ENCODE results near the gene FILIP1. TPM values are rescaled to one million over a fixed set of nuclear protein-coding genes. Genes with fewer than 3 reads are reported as not detected.

FILIP1 gene
- total RNA-seq, 1 donor from 2014 or later: 13.3 TPM

DNA sequence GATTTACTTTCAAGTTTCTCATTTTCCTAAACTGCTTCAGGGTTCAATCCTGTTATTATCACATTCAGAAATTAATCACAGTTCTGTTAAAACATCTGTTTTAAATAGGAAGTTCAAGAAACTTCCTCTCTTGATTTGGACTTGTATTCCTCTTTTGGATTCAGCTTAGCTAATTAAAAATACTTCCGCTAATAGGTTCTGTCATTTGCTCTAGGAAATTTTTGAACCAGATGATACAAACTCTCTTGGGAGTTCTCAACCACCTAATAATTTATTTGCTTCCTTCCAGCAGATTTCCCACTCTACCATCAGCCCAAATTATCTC lies 193.1 kb downstream of the FILIP1 start:
- DNase-seq (ENCODE audit: low read depth in 2 of 2): no peak

DNA sequence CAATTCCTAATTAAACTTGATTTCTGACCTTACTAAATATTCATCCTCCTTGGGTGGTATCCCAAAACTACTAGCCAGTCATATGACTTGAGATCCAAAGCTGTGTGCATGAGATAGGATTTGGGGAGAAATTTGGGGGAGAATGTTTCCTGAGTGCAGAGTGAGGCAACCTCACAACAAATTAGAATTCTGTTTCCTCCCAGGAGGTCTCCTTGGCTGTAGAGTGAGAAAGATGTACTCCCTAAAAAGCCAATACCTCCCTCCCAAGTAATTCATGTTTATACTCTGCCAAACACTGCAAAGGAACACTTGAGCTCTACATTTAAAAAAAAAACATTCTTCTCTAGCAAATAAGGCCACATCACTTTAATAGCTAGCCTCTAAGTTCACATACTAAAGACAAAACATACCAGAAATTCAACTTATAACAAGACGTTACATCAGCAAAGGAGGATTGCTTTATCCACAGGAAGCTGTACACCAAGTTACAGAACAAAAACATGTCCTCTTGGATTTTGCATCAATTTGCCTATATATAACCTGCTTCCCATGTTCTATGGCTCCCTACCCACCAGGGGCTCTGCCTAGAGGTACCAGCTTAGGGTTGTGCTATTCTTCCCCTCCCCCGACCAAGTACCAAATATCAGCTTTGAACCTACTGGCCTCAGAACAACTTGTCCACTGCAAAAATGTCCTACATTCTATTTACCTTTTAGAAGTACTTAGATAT lies 193.6 kb downstream of the FILIP1 start:
- no peak for DNase-seq (ENCODE audit: low read depth in 2 of 2)

- DNase-seq (ENCODE audit: low read depth in 2 of 2): peak; percentile 71 to 74
Measured at GRCh38 chr6:75296811-75297779, 196.5 kb downstream of the FILIP1 start.

- no peak for DNase-seq (ENCODE audit: low read depth in 2 of 2)
Measured at GRCh38 chr6:75292555-75292954, 201.0 kb downstream of the FILIP1 start.

DNA sequence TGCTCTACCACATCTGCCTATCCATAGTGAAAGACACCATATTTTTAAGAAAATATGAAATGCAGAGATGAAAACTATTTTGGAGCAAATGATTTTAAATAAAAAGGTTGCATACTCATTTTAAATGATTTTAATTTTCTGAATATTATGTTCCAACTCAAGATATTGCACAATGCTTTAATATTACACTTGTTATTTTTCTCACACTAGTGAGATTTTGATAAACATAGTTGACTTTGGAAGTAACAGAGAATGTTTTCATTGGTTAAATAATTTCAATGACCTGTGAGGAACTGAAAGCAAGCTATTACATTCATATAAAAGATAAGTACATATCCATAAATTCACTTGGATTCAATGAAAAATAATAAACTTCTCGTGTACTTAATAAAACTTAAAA lies 201.9 kb downstream of the FILIP1 start:
- no peak for DNase-seq (ENCODE audit: low read depth in 2 of 2)

DNA sequence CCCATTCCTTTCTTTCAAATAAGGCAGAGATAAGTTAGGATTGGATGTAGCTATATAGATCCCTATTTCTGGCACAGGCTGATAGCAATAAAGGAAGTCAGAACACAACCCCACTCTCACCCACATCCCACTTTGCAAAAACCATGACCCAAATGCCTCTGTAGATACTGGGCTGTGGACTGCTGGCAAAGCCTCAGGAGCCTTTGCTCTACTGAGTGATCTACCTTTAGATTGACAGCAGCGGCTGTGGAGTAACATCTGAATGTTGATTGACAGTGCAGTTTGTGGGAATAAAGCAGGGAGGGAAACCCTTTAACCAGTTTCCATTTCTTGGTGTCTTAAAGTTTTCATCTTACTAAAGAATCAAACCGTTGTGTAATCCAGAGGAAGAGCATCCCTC lies 202.3 kb downstream of the FILIP1 start:
- DNase-seq (ENCODE audit: low read depth in 2 of 2): no peak

GRCh38 chr6:75290136-75290945 lies 203.3 kb downstream of the FILIP1 start:
- no peak for DNase-seq (ENCODE audit: low read depth in 2 of 2)

DNA sequence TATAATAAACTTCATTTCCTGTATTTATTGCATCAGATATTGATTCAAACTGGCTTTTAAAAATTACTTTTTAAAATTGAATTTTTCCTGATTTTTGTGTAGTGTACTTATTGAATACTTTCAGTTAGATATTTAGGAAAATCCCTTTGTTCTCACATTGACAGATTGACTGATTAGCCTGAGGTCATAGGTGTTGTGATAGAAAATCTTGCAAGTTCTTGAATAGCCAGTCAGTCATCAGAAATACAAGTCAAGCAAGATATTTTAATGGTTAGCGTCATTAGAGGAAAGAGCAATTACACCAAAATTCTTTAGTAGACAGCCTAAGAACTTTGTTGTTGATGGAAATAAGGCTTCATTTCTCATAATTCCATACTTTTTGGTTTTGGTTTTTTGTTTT lies 205.6 kb downstream of the FILIP1 start:
- no peak for DNase-seq (ENCODE audit: low read depth in 2 of 2)

GRCh38 chr6:75287424-75287823 lies 206.2 kb downstream of the FILIP1 start:
- no peak for DNase-seq (ENCODE audit: low read depth in 2 of 2)

GRCh38 chr6:75286955-75287354 lies 206.6 kb downstream of the FILIP1 start:
- no peak for DNase-seq (ENCODE audit: low read depth in 2 of 2)

DNA sequence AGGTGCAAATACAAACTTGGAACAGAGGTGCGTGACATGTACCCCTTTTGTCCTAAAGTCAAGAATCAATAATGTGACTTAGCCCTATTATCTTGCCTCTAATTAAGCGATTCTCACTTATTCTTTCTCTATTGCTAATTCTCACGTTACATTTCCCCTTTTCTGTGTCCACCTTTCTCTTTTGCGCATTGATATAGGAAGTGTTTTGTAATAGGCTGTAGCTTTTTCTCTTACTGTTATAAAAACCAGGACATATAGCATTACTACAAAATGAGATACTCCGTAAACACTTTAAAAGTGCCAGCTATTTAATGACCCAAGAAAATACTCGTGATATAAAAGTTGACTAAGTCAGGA lies 208.3 kb downstream of the FILIP1 start:
- peak in 1 of 2 donors; percentile 54 for DNase-seq (ENCODE audit: low read depth in 2 of 2)

DNA sequence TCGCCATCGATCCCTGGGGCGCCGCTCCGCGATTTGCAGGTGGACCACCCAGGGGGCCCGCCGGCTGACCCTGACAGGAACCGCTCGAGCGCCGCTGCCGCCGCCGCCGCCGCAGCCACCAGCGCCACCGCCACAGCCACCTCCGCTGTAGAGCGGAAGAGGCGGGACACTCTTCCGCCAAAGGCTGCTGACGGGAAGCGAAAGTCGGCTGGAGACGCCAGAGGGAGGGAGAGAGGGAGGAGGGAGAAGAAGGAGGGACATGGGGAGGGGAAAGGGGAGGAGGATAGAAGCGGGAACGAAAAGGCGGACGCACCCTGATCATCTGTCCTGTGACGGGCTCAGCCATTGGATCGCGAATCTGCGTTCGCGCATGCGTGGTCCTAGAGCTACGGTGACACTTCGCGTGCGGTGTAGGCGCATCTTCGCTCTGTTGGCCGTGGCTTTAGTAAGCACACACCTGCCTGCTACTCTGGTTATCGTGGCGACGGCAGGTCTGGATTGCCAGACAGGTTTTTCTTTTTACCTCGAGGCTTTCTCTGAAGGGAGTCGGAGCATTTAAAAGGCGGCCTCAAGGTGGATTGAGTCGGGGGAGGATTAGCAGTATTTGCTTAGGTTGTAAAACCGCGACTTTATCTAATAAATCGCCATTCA lies 208.8 kb downstream of the FILIP1 start, which contains the start of gene TMEM30A:
TSS of gene TMEM30A (minus strand) at position 161 of the 651 bp plus-strand sequence. CDS start at position 7, 154 bp downstream.
- DNase-seq (ENCODE audit: low read depth in 2 of 2): peak; percentile 99

DNA sequence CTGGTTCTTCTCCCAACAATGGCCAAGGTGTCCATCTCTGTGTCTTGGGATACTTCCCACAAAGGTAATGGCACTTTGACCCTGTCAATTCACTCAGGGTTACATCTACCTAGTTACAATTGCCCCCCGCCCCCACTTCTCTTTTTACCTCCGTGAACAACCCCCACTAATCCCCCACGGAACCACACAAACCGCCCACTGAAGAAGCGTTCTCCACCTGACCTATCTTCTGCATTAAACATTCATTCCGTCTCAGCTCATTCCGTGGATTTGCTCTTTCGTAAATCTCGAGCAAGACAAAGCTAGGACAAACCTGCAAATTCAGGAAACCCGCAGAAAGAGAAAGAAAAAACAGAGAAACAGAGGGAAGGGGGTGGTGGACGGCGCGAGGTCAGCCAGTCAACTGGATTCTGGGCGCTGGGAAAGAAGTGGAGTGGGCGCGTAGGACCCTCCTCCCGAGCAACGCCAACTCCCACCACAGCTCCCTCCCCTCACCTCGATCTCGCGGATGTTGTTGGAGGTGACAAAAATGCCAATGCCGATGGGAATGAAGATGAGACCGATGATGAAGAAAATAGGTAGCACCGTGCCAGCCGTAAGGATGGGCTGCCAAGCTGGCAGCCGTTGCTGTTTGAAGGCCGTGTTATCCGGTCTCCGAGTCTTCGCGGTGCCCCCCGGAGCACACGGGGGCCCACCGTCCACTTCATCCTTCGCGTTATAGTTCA lies 209.5 kb downstream of the FILIP1 start:
- DNase-seq (ENCODE audit: low read depth in 2 of 2): peak; percentile 44 to 47

GRCh38 chr6:75282706-75283105 lies 210.9 kb downstream of the FILIP1 start:
- no peak for DNase-seq (ENCODE audit: low read depth in 2 of 2)

DNA sequence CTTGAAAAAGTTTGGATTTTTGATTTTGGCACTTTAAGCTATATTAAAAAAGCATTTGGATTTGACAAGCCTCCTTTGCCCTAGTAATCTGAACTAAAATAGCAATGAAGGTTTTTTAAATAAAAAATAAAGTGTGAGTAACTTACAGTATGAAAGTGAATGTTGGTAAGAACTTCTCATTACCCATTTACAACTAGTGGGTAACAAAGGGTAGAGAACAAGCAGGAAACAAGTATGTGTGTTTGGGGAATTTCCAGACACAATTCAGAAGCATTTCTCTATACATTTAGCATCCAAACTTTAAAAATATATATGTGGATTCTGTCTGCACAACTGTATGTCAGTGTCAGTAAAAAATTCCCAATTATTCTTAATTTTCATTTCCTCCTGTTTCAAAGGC lies 211.9 kb downstream of the FILIP1 start:
- DNase-seq (ENCODE audit: low read depth in 2 of 2): peak in 1 of 2 donors; percentile 42

GRCh38 chr6:75280131-75280855 lies 213.3 kb downstream of the FILIP1 start:
- DNase-seq (ENCODE audit: low read depth in 2 of 2): no peak

DNA sequence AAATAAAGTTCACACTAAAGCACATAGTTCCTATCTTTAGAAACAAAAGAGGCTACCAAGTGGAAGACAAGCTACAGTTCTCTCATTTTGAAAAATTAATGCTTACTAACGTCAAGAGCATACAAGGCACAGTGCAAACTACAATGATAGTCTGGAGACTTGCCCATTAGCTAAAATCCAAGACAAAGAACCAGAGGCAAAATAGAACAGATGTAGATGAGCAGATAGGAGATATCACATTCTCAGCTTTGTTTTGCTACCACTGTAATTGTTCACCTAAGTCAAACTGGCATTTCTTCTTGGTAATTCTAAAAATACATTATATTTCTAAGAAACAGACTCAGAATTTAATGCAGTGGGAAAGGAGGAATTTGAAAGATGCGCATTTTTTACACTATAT lies 214.2 kb downstream of the FILIP1 start:
- peak in 1 of 2 donors; percentile 53 for DNase-seq (ENCODE audit: low read depth in 2 of 2)

DNA sequence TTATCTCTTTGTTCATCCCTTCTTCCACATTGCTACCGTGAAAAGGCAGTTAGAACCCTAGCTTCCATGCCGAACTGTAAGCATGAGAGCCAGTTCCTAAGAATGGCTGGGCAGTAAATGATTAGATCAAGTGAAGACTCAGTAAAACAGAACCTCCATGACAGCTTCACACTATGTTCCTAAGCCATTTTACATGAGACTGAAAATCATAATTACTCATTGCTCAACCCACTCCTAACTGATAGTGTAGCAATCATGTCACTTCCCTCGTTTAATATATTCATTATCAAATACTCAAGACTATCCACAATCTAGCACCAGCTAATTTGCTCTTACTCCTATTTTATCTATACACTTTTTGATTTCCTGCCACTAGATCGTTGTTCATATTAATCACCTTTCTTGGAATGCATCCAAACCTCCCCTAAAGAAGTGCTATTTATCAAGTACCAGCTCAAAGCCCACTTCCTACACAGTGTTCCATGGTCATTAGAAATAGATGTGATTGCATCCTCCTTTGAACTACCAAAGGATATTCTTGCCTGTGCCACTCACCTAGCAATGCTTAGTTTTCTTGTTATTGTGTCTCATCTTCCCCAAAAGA lies 215.0 kb downstream of the FILIP1 start:
- peak in 1 of 2 donors; percentile 33 for DNase-seq (ENCODE audit: low read depth in 2 of 2)

GRCh38 chr6:75275067-75275466 lies 218.5 kb downstream of the FILIP1 start:
- DNase-seq (ENCODE audit: low read depth in 2 of 2): peak in 1 of 2 donors; percentile 67
